ENCODE data around the gene F3. TPM values are rescaled to one million over a fixed set of nuclear protein-coding genes. Genes with fewer than 3 reads are reported as not detected.

The F3 gene
- total RNA-seq, 1 donor from 2014 or later = 102 TPM

GRCh38 chr1:94550396-94550795 is 8.8 kb upstream of the F3 start:
- H3K27me3 Mint-ChIP-seq = no peaks in the 10 kb centered on the region
- DNase-seq (ENCODE audit: extremely low spot score, unreplicated experiment) = no peak
- no peaks in the 10 kb centered on the region for H3K36me3 Mint-ChIP-seq
- H3K4me3 Mint-ChIP-seq = no peak overlapping the region
- H3K9me3 Mint-ChIP-seq = no peaks in the 10 kb centered on the region
- H3K4me1 Mint-ChIP-seq (ENCODE audit: unreplicated experiment) = peaks cover 60% of the 10 kb centered on the region
- no peak for TF ChIP-seq CTCF (conservative IDR thresholded peaks at IDR 0.05)
- H3K27ac Mint-ChIP-seq = peak overlapping the region; percentile 78

- Mint-ChIP-seq H3K27ac (no peak overlapping the region), H3K27me3 (no peaks in the 10 kb centered on the region), H3K4me3 (no peak overlapping the region), H3K36me3 (no peaks in the 10 kb centered on the region), H3K4me1 (ENCODE audit: unreplicated experiment) (peaks cover 59% of the 10 kb centered on the region), H3K9me3 (no peaks in the 10 kb centered on the region)
- no peak for TF ChIP-seq CTCF (conservative IDR thresholded peaks at IDR 0.05)
- no peak for DNase-seq (ENCODE audit: extremely low spot score, unreplicated experiment)
These were observed 8.1 kb upstream of the F3 start for GRCh38 chr1:94549706-94550105.

GRCh38 chr1:94544706-94545490 is 3.3 kb upstream of the F3 start:
- TF ChIP-seq CTCF (conservative IDR thresholded peaks at IDR 0.05) = no peak
- H3K27me3 Mint-ChIP-seq = peaks cover 9% of the 10 kb centered on the region
- no peak for DNase-seq (ENCODE audit: extremely low spot score, unreplicated experiment)
- peak overlapping the region; percentile 66 for H3K4me3 Mint-ChIP-seq
- peak overlapping the region; percentile 12 for H3K27ac Mint-ChIP-seq
- peaks cover 4% of the 10 kb centered on the region for H3K36me3 Mint-ChIP-seq
- H3K9me3 Mint-ChIP-seq = no peaks in the 10 kb centered on the region
- peaks cover 25% of the 10 kb centered on the region for H3K4me1 Mint-ChIP-seq (ENCODE audit: unreplicated experiment)

GRCh38 chr1:94543893-94544635 is 2.5 kb upstream of the F3 start:
- no peak for TF ChIP-seq CTCF (conservative IDR thresholded peaks at IDR 0.05)
- Mint-ChIP-seq H3K4me1 (ENCODE audit: unreplicated experiment) (peaks cover 27% of the 10 kb centered on the region), H3K27me3 (peaks cover 17% of the 10 kb centered on the region), H3K36me3 (peaks cover 13% of the 10 kb centered on the region), H3K4me3 (peak overlapping the region; percentile 66), H3K9me3 (no peaks in the 10 kb centered on the region), H3K27ac (peak overlapping the region; percentile 12)
- DNase-seq (ENCODE audit: extremely low spot score, unreplicated experiment) = no peak

GRCh38 chr1:94543001-94543400 is 1.4 kb upstream of the F3 start:
- TF ChIP-seq CTCF (conservative IDR thresholded peaks at IDR 0.05) = no peak
- Mint-ChIP-seq H3K4me1 (ENCODE audit: unreplicated experiment) (peaks cover 26% of the 10 kb centered on the region), H3K27me3 (peaks cover 19% of the 10 kb centered on the region), H3K4me3 (peak overlapping the region; percentile 93), H3K27ac (peak overlapping the region; percentile 5), H3K36me3 (peaks cover 15% of the 10 kb centered on the region), H3K9me3 (no peaks in the 10 kb centered on the region)
- DNase-seq (ENCODE audit: extremely low spot score, unreplicated experiment) = no peak
